HepG2 (cell line): ENCODE results near the gene HSPA14.

ENCODE experiments used
- ARNTL ChIP-seq: sonication (generic); formaldehyde crosslinking; IDR thresholded peaks from 2 replicates; pipeline ENCODE4 v1.4.0; 2020; ENCODE audit warnings: mild to moderate bottlenecking, missing genetic modification reagents
- ELK4 ChIP-seq: sonication (generic); formaldehyde crosslinking; IDR thresholded peaks from 2 replicates; pipeline ENCODE4 v1.9.0; 2021; ENCODE audit warnings: missing genetic modification reagents, borderline replicate concordance
- USF2 ChIP-seq, 2 experiments: sonication (generic) in 1 of 2; formaldehyde crosslinking in 1 of 2; IDR thresholded peaks; 2 replicates each; pipeline versions ENCODE4 v1.5.1 to v1.6.1; 2011 to 2020; ENCODE audit warnings: borderline replicate concordance in 1 of 2, low read depth in 1 of 2, low read length in 1 of 2, mild to moderate bottlenecking in 1 of 2, missing genetic modification reagents in 1 of 2, moderate library complexity in 1 of 2
- ZNF138 ChIP-seq: sonication (generic); formaldehyde crosslinking; IDR thresholded peaks from 2 replicates; pipeline ENCODE4 v1.5.0; 2020; ENCODE audit warnings: mild to moderate bottlenecking, low read depth, missing genetic modification reagents

- TF ChIP-seq ARNTL (CRISPR knock-in tag), result no peak
- no peak for TF ChIP-seq ZNF138 (CRISPR knock-in tag)
- TF ChIP-seq ELK4 (CRISPR knock-in tag), result no peak
- TF ChIP-seq USF2 (IDR thresholded peaks at IDR 0.05; ENCODE audit: low read depth, low read length), result no peak
- no peak for TF ChIP-seq USF2 (CRISPR knock-in tag; IDR thresholded peaks at IDR 0.05; ENCODE audit: borderline replicate concordance)
Measured at GRCh38 chr10:14822879-14823755, 15.0 kb upstream of the HSPA14 start.
